B cell (primary cell): ENCODE data around the gene STBD1.

Experiments
- CTCF ChIP-seq: fragments of 200-600 bp; IDR thresholded peaks from one replicate; pipeline ENCODE4 v1.8.0; 2022; ENCODE audit warnings: antibody characterized with exemption, mild to moderate bottlenecking
- EZH2 ChIP-seq: IDR thresholded peaks from 2 replicates; pipeline ENCODE4 v1.6.1; 2012; ENCODE audit warnings: borderline replicate concordance, low read depth, mild to moderate bottlenecking, moderate library complexity, low read length; ENCODE audit not compliant: insufficient read depth, poor library complexity, severe bottlenecking

- TF ChIP-seq CTCF, result no peak
- TF ChIP-seq EZH2, result no peak
Observed at GRCh38 chr4:76339364-76339763, 32.8 kb downstream of the STBD1 start.
